GM12864 (cell line): ENCODE results near the gene TOGARAM1.

Experiments used
- DNase-seq: peaks from one replicate; pipeline ENCODE4 v3.0.0-alpha.2; 2011; ENCODE audit warnings: low read depth
- H3K4me3 ChIP-seq: 2 replicates; pipeline ENCODE4 v1.5.1; 2011; ENCODE audit warnings: mild to moderate bottlenecking, low read depth, low read length, control low read depth
- CTCF ChIP-seq: IDR thresholded peaks from 2 replicates; pipeline ENCODE4 v1.5.1; 2011; ENCODE audit warnings: low read depth, mild to moderate bottlenecking, moderate library complexity, low read length, control low read depth, inconsistent platforms; ENCODE audit errors: missing control alignments

TOGARAM1 gene

GRCh38 chr14:44940944-44941343, 21.0 kb upstream of the TOGARAM1 start:
- no peak overlapping the region for H3K4me3 ChIP-seq
- TF ChIP-seq CTCF = no peak
- DNase-seq = no peak

- TF ChIP-seq CTCF = no peak
- DNase-seq = no peak
- no peak overlapping the region for H3K4me3 ChIP-seq
Measured at GRCh38 chr14:44941591-44941990, 20.4 kb upstream of the TOGARAM1 start.

GRCh38 chr14:44942436-44942835, 19.6 kb upstream of the TOGARAM1 start:
- TF ChIP-seq CTCF = no peak
- H3K4me3 ChIP-seq = no peak overlapping the region
- DNase-seq = no peak

- no peak for DNase-seq
- H3K4me3 ChIP-seq = no peak overlapping the region
- TF ChIP-seq CTCF = no peak
Measured at GRCh38 chr14:44944107-44944506, 17.9 kb upstream of the TOGARAM1 start.

GRCh38 chr14:44945264-44945663, 16.7 kb upstream of the TOGARAM1 start:
- no peak for TF ChIP-seq CTCF
- H3K4me3 ChIP-seq = no peak overlapping the region
- DNase-seq = no peak

- no peak overlapping the region for H3K4me3 ChIP-seq
- DNase-seq = no peak
- TF ChIP-seq CTCF = no peak
Measured at GRCh38 chr14:44951051-44951450, 10.9 kb upstream of the TOGARAM1 start.

- H3K4me3 ChIP-seq = no peak overlapping the region
- DNase-seq = no peak
- no peak for TF ChIP-seq CTCF
Measured at GRCh38 chr14:44952391-44953110, 9.4 kb upstream of the TOGARAM1 start.
